SK-N-SH (cell line): Measurements from ENCODE around the gene UCKL1. TPM values are rescaled to one million over a fixed set of nuclear protein-coding genes. Genes with fewer than 3 reads are reported as not detected.
A peak's percentile ranks its signal among the peaks of the same experiment; 100 is the strongest.

Experiments used
- CTCF ChIA-PET: fragments of 300-600, 350-600 bp; formaldehyde crosslinking; extraction: SDS; loops from one replicate; lab custom pipeline; 2021; lab: Yijun Ruan, JAX
- POLR2A ChIA-PET: fragments of 350-600 bp; sonication (Branson Sonifier 250); formaldehyde crosslinking; extraction: SDS; loops from one replicate; lab custom pipeline; 2020; ENCODE audit warnings: antibody characterized with exemption, inconsistent platforms; lab: Yijun Ruan, JAX
- DNase-seq: peaks from one replicate; pipeline ENCODE4 v3.0.0; 2012
- H2AFZ ChIP-seq: fragments of 200-600 bp; sonication (generic); 2 replicates; pipeline ENCODE4 v1.8.1; 2016; ENCODE audit warnings: antibody characterized with exemption, mild to moderate bottlenecking, low read depth
- H3F3A ChIP-seq: fragments of 200-600 bp; sonication (generic); replicated peaks from 2 replicates; pipeline ENCODE3; 2016; ENCODE audit warnings: antibody characterized with exemption, mild to moderate bottlenecking; ENCODE audit not compliant: insufficient read depth
- H3K27ac ChIP-seq, 2 experiments: fragments of 200-500 bp in 1 of 2; fragments of 200-600 bp in 1 of 2; sonication (Bioruptor generic) in 1 of 2; sonication (generic), shearing (Covaris generic) in 1 of 2; 2 replicates each; pipeline versions ENCODE4 v1.5.1 to v1.6.1; 2014 to 2016; ENCODE audit warnings: low read depth in 2 of 2, inconsistent platforms in 1 of 2, low read length in 1 of 2, mild to moderate bottlenecking in 1 of 2, mixed read lengths in 1 of 2
- H3K27me3 ChIP-seq: fragments of 200-600 bp; sonication (generic), shearing (Covaris generic); 2 replicates; pipeline ENCODE4 v1.6.1; 2016; ENCODE audit warnings: mixed run types; ENCODE audit not compliant: insufficient read depth
- H3K36me3 ChIP-seq, 2 experiments: fragments of 200-500 bp in 1 of 2; fragments of 200-600 bp in 1 of 2; sonication (Bioruptor generic) in 1 of 2; sonication (generic) in 1 of 2; replicated peaks in 1 of 2; 2 replicates each; pipeline versions ENCODE3 to v1.5.1; 2014 to 2016; ENCODE audit warnings: low read length in 1 of 2, mild to moderate bottlenecking in 1 of 2; ENCODE audit not compliant: insufficient read depth in 2 of 2, control insufficient read depth in 1 of 2
- H3K4me1 ChIP-seq, 2 experiments: fragments of 200-500 bp in 1 of 2; fragments of 200-600 bp in 1 of 2; sonication (Bioruptor generic) in 1 of 2; sonication (generic), shearing (Covaris generic) in 1 of 2; 2 replicates each; pipeline versions ENCODE4 v1.5.1 to v1.6.1; 2014 to 2016; ENCODE audit warnings: low read depth in 1 of 2, low read length in 1 of 2, mixed run types in 1 of 2; ENCODE audit not compliant: insufficient read depth in 2 of 2, control insufficient read depth in 1 of 2
- H3K4me2 ChIP-seq: fragments of 200-600 bp; sonication (generic), shearing (Covaris generic); 2 replicates; pipeline ENCODE4 v1.6.1; 2017; ENCODE audit warnings: mixed run types
- H3K4me3 ChIP-seq, 2 experiments: fragments of 200-500 bp in 1 of 2; fragments of 200-600 bp in 1 of 2; sonication (Bioruptor generic) in 1 of 2; sonication (generic), shearing (Covaris generic) in 1 of 2; 2 replicates each; pipeline versions ENCODE4 v1.5.1 to v1.8.1; 2014 to 2016; ENCODE audit warnings: low read depth in 2 of 2, inconsistent platforms in 1 of 2, low read length in 1 of 2, mild to moderate bottlenecking in 1 of 2, mixed read lengths in 1 of 2, moderate library complexity in 1 of 2
- H3K79me2 ChIP-seq: fragments of 200-600 bp; sonication (generic); 2 replicates; pipeline ENCODE4 v1.8.1; 2017; ENCODE audit warnings: mild to moderate bottlenecking; ENCODE audit not compliant: insufficient read depth
- H3K9ac ChIP-seq: fragments of 200-600 bp; sonication (generic); 2 replicates; pipeline ENCODE4 v1.6.1; 2017; ENCODE audit warnings: mixed run types
- H3K9me2 ChIP-seq: fragments of 200-600 bp; sonication (generic); 2 replicates; pipeline ENCODE4 v1.6.1; 2017; ENCODE audit warnings: mixed run types
- H3K9me3 ChIP-seq: fragments of 200-600 bp; sonication (generic); 2 replicates; pipeline ENCODE4 v1.6.1; 2017; ENCODE audit warnings: mixed run types, mild to moderate bottlenecking, moderate library complexity
- H4K20me1 ChIP-seq: fragments of 200-600 bp; sonication (generic); 2 replicates; pipeline ENCODE4 v1.6.1; 2017; ENCODE audit warnings: mild to moderate bottlenecking, mixed run types; ENCODE audit not compliant: insufficient read depth
- CHD2 ChIP-seq: fragments of 150-350 bp; IDR thresholded peaks from 2 replicates; pipeline ENCODE4 v1.6.1; 2018; ENCODE audit warnings: low read length; ENCODE audit not compliant: partially characterized antibody
- ELF1 ChIP-seq: IDR thresholded peaks from 2 replicates; pipeline ENCODE4 v1.4.0; 2012
- EZH2phosphoT487 ChIP-seq: fragments of 200-600 bp; sonication (generic); IDR thresholded peaks from 2 replicates; pipeline ENCODE4 v1.6.1; 2017; ENCODE audit warnings: low read depth, mixed run types, mild to moderate bottlenecking, antibody characterized with exemption, moderate library complexity, borderline replicate concordance
- FOSL2 ChIP-seq: IDR thresholded peaks from 2 replicates; pipeline ENCODE4 v1.4.0; 2012; ENCODE audit warnings: low read depth, mild to moderate bottlenecking, moderate library complexity, borderline replicate concordance
- FOXM1 ChIP-seq: IDR thresholded peaks from 2 replicates; pipeline ENCODE4 v1.4.0; 2012; ENCODE audit warnings: low read depth, mild to moderate bottlenecking
- GATA2 ChIP-seq: sonication (generic); formaldehyde crosslinking; IDR thresholded peaks from 2 replicates; pipeline ENCODE4 v1.5.0; 2020; ENCODE audit warnings: mild to moderate bottlenecking, missing genetic modification reagents
- NRF1 ChIP-seq: IDR thresholded peaks from 2 replicates; pipeline ENCODE4 v1.6.1; 2012; ENCODE audit warnings: low read depth, mild to moderate bottlenecking, low read length
- POLR2AphosphoS5 ChIP-seq: IDR thresholded peaks from 2 replicates; pipeline ENCODE4 v1.6.1; 2012; ENCODE audit warnings: low read depth, low read length
- RAD21 ChIP-seq: IDR thresholded peaks from 2 replicates; pipeline ENCODE4 v1.6.1; 2012; ENCODE audit warnings: mild to moderate bottlenecking, low read length
- REST ChIP-seq: IDR thresholded peaks from 2 replicates; pipeline ENCODE4 v1.6.1; 2012; ENCODE audit warnings: mild to moderate bottlenecking, low read depth, low read length, moderate library complexity
- RXRA ChIP-seq: IDR thresholded peaks from 2 replicates; pipeline ENCODE4 v1.4.0; 2012; ENCODE audit warnings: low read depth, mild to moderate bottlenecking, borderline replicate concordance
- SIN3A ChIP-seq: IDR thresholded peaks from 2 replicates; pipeline ENCODE4 v1.6.1; 2012; ENCODE audit warnings: low read depth, mild to moderate bottlenecking, low read length, moderate library complexity, borderline replicate concordance
- TAF1 ChIP-seq: IDR thresholded peaks from 2 replicates; pipeline ENCODE4 v1.6.1; 2012; ENCODE audit warnings: low read depth, mild to moderate bottlenecking, low read length, moderate library complexity, borderline replicate concordance
- USF1 ChIP-seq: IDR thresholded peaks from 2 replicates; pipeline ENCODE4 v1.4.0; 2012; ENCODE audit warnings: low read depth, borderline replicate concordance
- YY1 ChIP-seq: IDR thresholded peaks from 2 replicates; pipeline ENCODE4 v1.4.0; 2012; ENCODE audit warnings: low read depth, mild to moderate bottlenecking
- WGBS: methylation state at CpG from one replicate; pipeline ENCODE4 v1.1.6; 2017; ENCODE audit warnings: low lambda C conversion rate; 5-methylcytosine and 5-hydroxymethylcytosine counted together
- polyA plus RNA-seq, 3 experiments: library from polyadenylated mRNA; depleted of rRNA; stranded (reverse); fragments of >200 nt; gene quantifications; 2 replicates each; pipeline ENCODE4 v1.2.3, GENCODE V29; 2012
- TF ChIP-seq, protein P1 (sequence below): fragments of 200-600 bp; sonication (generic); IDR thresholded peaks from 2 replicates; pipeline ENCODE4 v1.6.1; 2017; ENCODE audit warnings: antibody characterized with exemption, mild to moderate bottlenecking, moderate library complexity

Gene UCKL1
- polyA plus RNA-seq, 1 of the 3 experiments (the other 2 are of a cell fraction), result 71.6 TPM

DNA sequence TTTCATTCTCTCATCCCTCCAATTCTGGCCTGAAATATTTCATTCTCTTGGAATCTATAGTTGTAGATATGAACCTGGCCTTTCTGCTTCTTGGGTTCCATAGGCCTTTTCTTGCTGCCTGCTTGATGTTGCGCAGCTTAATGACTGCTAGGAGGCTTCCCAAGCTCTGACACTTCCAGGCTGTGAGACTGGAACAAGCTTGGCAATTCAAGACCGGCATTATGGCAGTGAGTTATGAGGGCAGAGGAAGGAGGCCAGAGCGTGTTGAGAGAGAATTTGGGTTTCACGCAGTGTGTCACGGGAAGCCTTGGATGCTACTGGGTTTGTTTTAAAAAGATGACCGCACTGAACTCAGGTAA is 62.2 kb downstream of the UCKL1 start:
- Histone ChIP-seq H3K4me1 (peaks cover 7 to 15% of the 10 kb centered on the region in 2 experiments; a peak in 3 of 4 replicates), H4K20me1 (peaks cover 44% of the 10 kb centered on the region), H2AFZ (no peak overlapping the region), H3K79me2 (peaks cover 36% of the 10 kb centered on the region), H3K27ac (peak overlapping the region in 1 of 2 experiments; percentile 19; a peak in 1 of 4 replicates), H3K9me2 (no peaks in the 10 kb centered on the region), H3K36me3 (peaks cover 6 to 26% of the 10 kb centered on the region in 2 experiments), H3K4me3 (peak overlapping the region; percentile 54 to 71; a peak in 3 of 4 replicates), H3K9me3 (no peaks in the 10 kb centered on the region), H3F3A (peaks cover 25% of the 10 kb centered on the region), H3K4me2 (peak overlapping the region; percentile 82; the same call in 1 of the 2 replicates), H3K9ac (no peak overlapping the region), H3K27me3 (no peaks in the 10 kb centered on the region)
- WGBS, result 72% methylated on average over 6 of the region's 6 CpGs
- POLR2A ChIA-PET, result interaction anchor here (0.7 to 1.4 kb wide), 2 partner anchors 9 to 29 kb away, joined by 3 to 6 read pairs; partner anchors contain the start of gene TPD52L2
- DNase-seq, result no peak
- no peak for TF ChIP-seq SIN3A
- no peak for TF ChIP-seq FOSL2
- TF ChIP-seq CHD2, result no peak
- TF ChIP-seq POLR2AphosphoS5, result no peak
- no peak for TF ChIP-seq RXRA
- TF ChIP-seq, protein P1, sequence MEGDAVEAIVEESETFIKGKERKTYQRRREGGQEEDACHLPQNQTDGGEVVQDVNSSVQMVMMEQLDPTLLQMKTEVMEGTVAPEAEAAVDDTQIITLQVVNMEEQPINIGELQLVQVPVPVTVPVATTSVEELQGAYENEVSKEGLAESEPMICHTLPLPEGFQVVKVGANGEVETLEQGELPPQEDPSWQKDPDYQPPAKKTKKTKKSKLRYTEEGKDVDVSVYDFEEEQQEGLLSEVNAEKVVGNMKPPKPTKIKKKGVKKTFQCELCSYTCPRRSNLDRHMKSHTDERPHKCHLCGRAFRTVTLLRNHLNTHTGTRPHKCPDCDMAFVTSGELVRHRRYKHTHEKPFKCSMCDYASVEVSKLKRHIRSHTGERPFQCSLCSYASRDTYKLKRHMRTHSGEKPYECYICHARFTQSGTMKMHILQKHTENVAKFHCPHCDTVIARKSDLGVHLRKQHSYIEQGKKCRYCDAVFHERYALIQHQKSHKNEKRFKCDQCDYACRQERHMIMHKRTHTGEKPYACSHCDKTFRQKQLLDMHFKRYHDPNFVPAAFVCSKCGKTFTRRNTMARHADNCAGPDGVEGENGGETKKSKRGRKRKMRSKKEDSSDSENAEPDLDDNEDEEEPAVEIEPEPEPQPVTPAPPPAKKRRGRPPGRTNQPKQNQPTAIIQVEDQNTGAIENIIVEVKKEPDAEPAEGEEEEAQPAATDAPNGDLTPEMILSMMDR, result no peak
- no peak for TF ChIP-seq RAD21
- TF ChIP-seq TAF1, result no peak
- TF ChIP-seq YY1, result no peak
- no peak for TF ChIP-seq ELF1
- no peak for TF ChIP-seq USF1
- no peak for TF ChIP-seq REST
- no peak for TF ChIP-seq FOXM1
- TF ChIP-seq NRF1, result no peak
- TF ChIP-seq GATA2 (CRISPR knock-in tag), result no peak
- TF ChIP-seq EZH2phosphoT487, result no peak
- CTCF ChIA-PET, result interaction anchor here (0.6 to 2.0 kb wide), 4 partner anchors 15 to 176 kb away, joined by 3 to 6 read pairs (median 3); no protein-coding TSS in a partner anchor
